ENCODE measurements around the gene FRAS1.

Gene FRAS1

DNA sequence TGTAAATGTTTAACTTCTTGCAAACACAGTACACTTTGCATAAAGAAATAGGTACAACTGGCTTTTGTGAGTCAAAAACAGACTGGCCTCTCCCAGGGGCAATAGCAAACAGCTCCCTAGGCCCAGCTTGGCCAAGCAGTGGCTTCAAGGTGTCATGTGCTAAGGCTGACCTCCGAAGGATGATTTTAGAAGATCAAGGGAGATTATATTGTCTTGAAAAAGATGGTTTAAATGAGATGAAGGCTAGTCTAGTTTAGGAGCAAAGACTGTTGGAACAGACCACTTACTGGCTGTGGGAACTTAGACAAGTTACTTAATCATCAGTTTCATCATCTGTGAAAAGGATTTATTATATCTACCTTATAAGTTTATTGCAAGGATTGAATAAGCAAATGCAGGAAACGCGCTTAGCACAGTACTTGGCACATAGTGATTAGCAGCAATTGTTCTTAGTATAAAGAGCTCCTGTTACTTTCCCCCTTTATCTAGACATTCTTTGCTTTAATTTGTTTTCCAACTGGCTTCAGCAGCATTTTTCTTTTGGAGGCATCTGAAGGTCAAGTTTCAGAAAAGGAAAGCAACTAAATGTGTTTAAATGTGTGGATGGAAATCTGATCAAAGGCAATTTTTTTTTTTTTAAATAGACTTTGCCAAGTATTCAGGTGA lies 511.6 kb downstream of the FRAS1 start:
- no peak overlapping the region for H3K27ac ChIP-seq (ENCODE audit: low read depth in 2 of 2, low read length in 2 of 2)
- H3K4me3 ChIP-seq (ENCODE audit: low read length in 2 of 2): no peak overlapping the region
- no peaks in the 10 kb centered on the region for H3K27me3 ChIP-seq (ENCODE audit: control insufficient read depth in 2 of 2, insufficient read depth in 2 of 2, low read length in 2 of 2)
- H3K4me1 ChIP-seq (ENCODE audit: control insufficient read depth in 2 of 2, insufficient read depth in 2 of 2, low read length in 2 of 2): peaks cover 5 to 8% of the 10 kb centered on the region in 2 donors
- no peak overlapping the region for H3K9ac ChIP-seq (ENCODE audit: low read depth in 1 of 2, low read length in 2 of 2)
- H3K9me3 ChIP-seq (ENCODE audit: control insufficient read depth in 2 of 2, low read length in 2 of 2): no peaks in the 10 kb centered on the region
- no peaks in the 10 kb centered on the region for H3K36me3 ChIP-seq (ENCODE audit: control insufficient read depth in 2 of 2, insufficient read depth in 2 of 2, low read length in 2 of 2)

- no peaks in the 10 kb centered on the region for H3K36me3 ChIP-seq (ENCODE audit: control insufficient read depth in 2 of 2, insufficient read depth in 2 of 2, low read length in 2 of 2)
- no peak overlapping the region for H3K4me3 ChIP-seq (ENCODE audit: low read length in 2 of 2)
- no peaks in the 10 kb centered on the region for H3K9me3 ChIP-seq (ENCODE audit: control insufficient read depth in 2 of 2, low read length in 2 of 2)
- H3K27ac ChIP-seq (ENCODE audit: low read depth in 2 of 2, low read length in 2 of 2): no peak overlapping the region
- peaks cover 5 to 8% of the 10 kb centered on the region in 2 donors for H3K4me1 ChIP-seq (ENCODE audit: control insufficient read depth in 2 of 2, insufficient read depth in 2 of 2, low read length in 2 of 2)
- no peak overlapping the region for H3K9ac ChIP-seq (ENCODE audit: low read depth in 1 of 2, low read length in 2 of 2)
- H3K27me3 ChIP-seq (ENCODE audit: control insufficient read depth in 2 of 2, insufficient read depth in 2 of 2, low read length in 2 of 2): no peaks in the 10 kb centered on the region
Measured at GRCh38 chr4:78569306-78569821, 512.2 kb downstream of the FRAS1 start.

GRCh38 chr4:78570117-78570516 lies 513.0 kb downstream of the FRAS1 start:
- Histone ChIP-seq H3K27me3 (ENCODE audit: control insufficient read depth in 2 of 2, insufficient read depth in 2 of 2, low read length in 2 of 2) (no peaks in the 10 kb centered on the region), H3K27ac (ENCODE audit: low read depth in 2 of 2, low read length in 2 of 2) (no peak overlapping the region)

GRCh38 chr4:78571804-78572203 lies 514.7 kb downstream of the FRAS1 start:
- Histone ChIP-seq H3K4me1 (ENCODE audit: control insufficient read depth in 2 of 2, insufficient read depth in 2 of 2, low read length in 2 of 2) (peaks cover 4 to 6% of the 10 kb centered on the region in 2 donors), H3K36me3 (ENCODE audit: control insufficient read depth in 2 of 2, insufficient read depth in 2 of 2, low read length in 2 of 2) (no peaks in the 10 kb centered on the region), H3K4me3 (ENCODE audit: low read length in 2 of 2) (no peak overlapping the region), H3K27ac (ENCODE audit: low read depth in 2 of 2, low read length in 2 of 2) (no peak overlapping the region), H3K9me3 (ENCODE audit: control insufficient read depth in 2 of 2, low read length in 2 of 2) (no peaks in the 10 kb centered on the region), H3K9ac (ENCODE audit: low read depth in 1 of 2, low read length in 2 of 2) (no peak overlapping the region), H3K27me3 (ENCODE audit: control insufficient read depth in 2 of 2, insufficient read depth in 2 of 2, low read length in 2 of 2) (no peaks in the 10 kb centered on the region)

More at GRCh38 chr4:78570117-78570516, 513.0 kb downstream of the FRAS1 start:
- Histone ChIP-seq H3K4me3 (ENCODE audit: low read length in 2 of 2) (no peak overlapping the region), H3K36me3 (ENCODE audit: control insufficient read depth in 2 of 2, insufficient read depth in 2 of 2, low read length in 2 of 2) (no peaks in the 10 kb centered on the region), H3K9me3 (ENCODE audit: control insufficient read depth in 2 of 2, low read length in 2 of 2) (no peaks in the 10 kb centered on the region), H3K4me1 (ENCODE audit: control insufficient read depth in 2 of 2, insufficient read depth in 2 of 2, low read length in 2 of 2) (peaks cover 5 to 8% of the 10 kb centered on the region in 2 donors), H3K9ac (ENCODE audit: low read depth in 1 of 2, low read length in 2 of 2) (no peak overlapping the region)

- H3K27ac ChIP-seq (ENCODE audit: low read depth in 2 of 2, low read length in 2 of 2): no peak overlapping the region
- no peaks in the 10 kb centered on the region for H3K27me3 ChIP-seq (ENCODE audit: control insufficient read depth in 2 of 2, insufficient read depth in 2 of 2, low read length in 2 of 2)
- no peaks in the 10 kb centered on the region for H3K4me1 ChIP-seq (ENCODE audit: control insufficient read depth in 2 of 2, insufficient read depth in 2 of 2, low read length in 2 of 2)
- H3K9ac ChIP-seq (ENCODE audit: low read depth in 1 of 2, low read length in 2 of 2): no peak overlapping the region
- H3K9me3 ChIP-seq (ENCODE audit: control insufficient read depth in 2 of 2, low read length in 2 of 2): no peaks in the 10 kb centered on the region
- H3K4me3 ChIP-seq (ENCODE audit: low read length in 2 of 2): no peak overlapping the region
- peaks cover 2 to 12% of the 10 kb centered on the region in 2 donors for H3K36me3 ChIP-seq (ENCODE audit: control insufficient read depth in 2 of 2, insufficient read depth in 2 of 2, low read length in 2 of 2)
Measured at GRCh38 chr4:78578674-78579425, 521.7 kb downstream of the FRAS1 start.

DNA sequence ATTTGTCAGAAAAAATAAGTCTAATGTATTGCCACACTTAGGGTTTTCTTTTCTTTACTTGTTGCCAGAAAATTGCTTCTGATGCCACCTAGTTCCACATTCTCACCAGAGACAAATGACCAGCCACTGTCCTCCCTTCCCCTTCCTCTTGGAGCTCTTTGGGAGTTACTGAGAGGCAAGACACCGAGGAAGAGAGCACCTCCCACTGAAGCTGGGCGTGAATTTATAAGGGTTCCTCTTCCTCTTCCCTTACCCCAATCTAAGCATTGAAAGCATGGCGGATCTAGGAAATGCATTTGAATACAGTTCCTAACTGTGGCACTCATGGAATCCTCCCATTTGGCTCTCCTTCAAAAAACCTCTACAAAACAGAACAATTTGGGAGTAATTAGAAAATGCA lies 524.5 kb downstream of the FRAS1 start:
- Histone ChIP-seq H3K36me3 (ENCODE audit: control insufficient read depth in 2 of 2, insufficient read depth in 2 of 2, low read length in 2 of 2) (peaks cover 2 to 12% of the 10 kb centered on the region in 2 donors), H3K4me3 (ENCODE audit: low read length in 2 of 2) (no peak overlapping the region), H3K27me3 (ENCODE audit: control insufficient read depth in 2 of 2, insufficient read depth in 2 of 2, low read length in 2 of 2) (no peaks in the 10 kb centered on the region), H3K9ac (ENCODE audit: low read depth in 1 of 2, low read length in 2 of 2) (no peak overlapping the region), H3K27ac (ENCODE audit: low read depth in 2 of 2, low read length in 2 of 2) (no peak overlapping the region), H3K9me3 (ENCODE audit: control insufficient read depth in 2 of 2, low read length in 2 of 2) (no peaks in the 10 kb centered on the region), H3K4me1 (ENCODE audit: control insufficient read depth in 2 of 2, insufficient read depth in 2 of 2, low read length in 2 of 2) (peaks cover 0 to 3% of the 10 kb centered on the region in 2 donors)

DNA sequence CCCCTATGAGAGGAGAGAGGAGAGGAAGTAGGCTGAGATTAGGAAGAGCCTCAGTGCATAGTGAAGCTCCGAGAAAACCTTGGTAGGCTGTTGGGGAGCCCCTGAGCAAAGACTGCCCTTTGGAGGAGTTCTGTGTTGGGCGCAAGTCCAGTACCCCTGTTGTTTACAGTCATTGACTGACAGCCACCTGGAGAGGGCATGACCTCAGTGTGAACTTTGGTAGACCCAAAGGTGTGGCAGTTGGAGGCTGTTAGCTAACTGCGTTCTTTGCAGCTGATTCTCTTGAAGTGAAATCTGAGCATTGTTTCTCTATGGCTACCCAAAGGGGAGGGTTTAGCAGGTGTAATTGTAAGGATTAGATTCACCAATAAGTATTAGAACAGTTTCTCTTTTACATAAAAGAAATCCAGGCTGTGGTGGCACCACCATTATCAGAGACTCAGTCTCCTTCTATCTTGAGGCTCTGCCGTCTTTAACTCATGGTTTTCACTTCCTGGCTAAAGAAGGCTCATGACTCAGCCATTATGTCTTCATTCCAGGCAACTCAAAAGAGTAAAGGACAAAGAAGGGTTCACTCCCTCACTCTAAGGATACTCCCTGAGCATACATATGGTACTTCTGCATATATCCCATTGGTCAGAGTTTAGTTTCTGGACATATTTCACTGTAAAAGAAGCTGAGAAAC lies 527.9 kb downstream of the FRAS1 start:
- Histone ChIP-seq H3K27me3 (ENCODE audit: control insufficient read depth in 2 of 2, insufficient read depth in 2 of 2, low read length in 2 of 2) (no peaks in the 10 kb centered on the region), H3K4me3 (ENCODE audit: low read length in 2 of 2) (no peak overlapping the region), H3K36me3 (ENCODE audit: control insufficient read depth in 2 of 2, insufficient read depth in 2 of 2, low read length in 2 of 2) (peaks cover 0 to 11% of the 10 kb centered on the region in 2 donors), H3K27ac (ENCODE audit: low read depth in 2 of 2, low read length in 2 of 2) (no peak overlapping the region), H3K9ac (ENCODE audit: low read depth in 1 of 2, low read length in 2 of 2) (no peak overlapping the region), H3K9me3 (ENCODE audit: control insufficient read depth in 2 of 2, low read length in 2 of 2) (no peaks in the 10 kb centered on the region), H3K4me1 (ENCODE audit: control insufficient read depth in 2 of 2, insufficient read depth in 2 of 2, low read length in 2 of 2) (peaks cover 0 to 3% of the 10 kb centered on the region in 2 donors)

DNA sequence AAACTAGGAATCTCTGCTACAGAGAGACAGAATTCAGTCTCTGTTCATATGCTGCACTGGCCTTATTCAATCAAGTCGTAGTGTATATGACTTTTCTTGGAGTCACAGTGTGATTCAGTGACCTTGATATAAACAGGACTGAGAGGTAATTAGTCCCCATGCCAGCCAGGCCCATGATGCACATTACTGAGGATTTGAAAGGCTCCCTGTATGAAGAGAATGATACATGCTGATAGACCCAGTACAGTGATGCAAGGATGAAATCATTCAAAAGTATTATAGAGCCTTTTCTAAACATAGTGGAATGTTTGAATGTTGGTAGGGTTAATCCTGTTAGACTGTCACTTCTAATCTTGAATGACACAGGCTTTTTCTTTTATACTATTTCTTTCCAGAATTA lies 528.5 kb downstream of the FRAS1 start:
- Histone ChIP-seq H3K36me3 (ENCODE audit: control insufficient read depth in 2 of 2, insufficient read depth in 2 of 2, low read length in 2 of 2) (peaks cover 0 to 11% of the 10 kb centered on the region in 2 donors), H3K27ac (ENCODE audit: low read depth in 2 of 2, low read length in 2 of 2) (no peak overlapping the region), H3K9me3 (ENCODE audit: control insufficient read depth in 2 of 2, low read length in 2 of 2) (no peaks in the 10 kb centered on the region), H3K9ac (ENCODE audit: low read depth in 1 of 2, low read length in 2 of 2) (no peak overlapping the region), H3K4me3 (ENCODE audit: low read length in 2 of 2) (no peak overlapping the region), H3K4me1 (ENCODE audit: control insufficient read depth in 2 of 2, insufficient read depth in 2 of 2, low read length in 2 of 2) (peaks cover 0 to 3% of the 10 kb centered on the region in 2 donors), H3K27me3 (ENCODE audit: control insufficient read depth in 2 of 2, insufficient read depth in 2 of 2, low read length in 2 of 2) (no peaks in the 10 kb centered on the region)

DNA sequence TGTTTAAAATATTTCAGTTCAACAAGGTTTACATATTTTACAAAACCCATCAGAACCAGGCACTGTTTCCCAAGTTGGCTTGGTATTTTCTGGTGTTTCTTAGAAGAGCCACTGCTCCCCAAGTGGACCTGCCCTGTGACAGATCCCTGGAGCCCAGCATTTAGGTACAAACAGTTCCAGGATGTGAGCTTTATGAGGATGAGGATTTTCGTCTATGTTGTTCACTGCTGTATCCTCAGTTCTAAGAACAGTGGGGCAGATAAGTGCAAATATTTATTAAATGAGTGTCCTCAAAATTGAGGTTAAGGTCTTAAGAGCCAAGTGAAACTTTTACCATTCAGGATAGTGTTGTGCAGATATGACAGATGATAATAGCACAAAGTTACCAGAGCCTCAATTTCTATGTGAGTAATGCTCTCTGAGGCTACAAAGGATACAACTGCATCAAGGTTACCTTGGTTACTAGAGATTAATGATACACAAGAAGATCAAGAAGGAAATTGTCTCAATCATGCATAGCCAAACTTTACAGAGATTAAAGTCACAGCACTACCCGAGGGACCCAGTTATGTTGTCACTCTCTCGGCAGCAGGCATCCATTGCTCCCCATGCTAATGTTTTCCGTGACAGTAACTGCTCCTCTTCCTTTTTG lies 531.9 kb downstream of the FRAS1 start:
- H3K9me3 ChIP-seq (ENCODE audit: control insufficient read depth in 2 of 2, low read length in 2 of 2): no peaks in the 10 kb centered on the region
- H3K9ac ChIP-seq (ENCODE audit: low read depth in 1 of 2, low read length in 2 of 2): no peak overlapping the region
- no peak overlapping the region for H3K27ac ChIP-seq (ENCODE audit: low read depth in 2 of 2, low read length in 2 of 2)
- H3K4me1 ChIP-seq (ENCODE audit: control insufficient read depth in 2 of 2, insufficient read depth in 2 of 2, low read length in 2 of 2): peaks cover 5 to 15% of the 10 kb centered on the region in 2 donors
- H3K4me3 ChIP-seq (ENCODE audit: low read length in 2 of 2): no peak overlapping the region
- H3K36me3 ChIP-seq (ENCODE audit: control insufficient read depth in 2 of 2, insufficient read depth in 2 of 2, low read length in 2 of 2): peaks cover 0 to 2% of the 10 kb centered on the region in 2 donors
- no peaks in the 10 kb centered on the region for H3K27me3 ChIP-seq (ENCODE audit: control insufficient read depth in 2 of 2, insufficient read depth in 2 of 2, low read length in 2 of 2)
